Esophagus muscularis mucosa (tissue), 4 donors: ENCODE measurements around the gene TMIGD2. TPM values are rescaled to one million over a fixed set of nuclear protein-coding genes. Genes with fewer than 3 reads are reported as not detected.

ENCODE experiments used
- DNase-seq: peaks from one replicate; pipeline ENCODE4 v3.0.0-alpha.2; 2017; ENCODE audit errors: extremely low spot score
- H3K27ac ChIP-seq, 4 donors: fragments of 200-600 bp; sonication (generic); replicated peaks in 1 of 4; 1 replicate in 3 of 4; 2 replicates in 1 of 4; pipeline ENCODE4 v1.5.1; 2016 to 2019; ENCODE audit warnings: mild to moderate bottlenecking in 1 of 4
- H3K27me3 ChIP-seq, 4 donors: fragments of 200-600 bp; sonication (generic); one replicate each; pipeline versions ENCODE4 v1.5.1 to v1.6.0; 2016 to 2019
- H3K36me3 ChIP-seq, 4 donors: fragments of 200-600 bp; sonication (generic); one replicate each; pipeline ENCODE4 v1.5.1; 2016 to 2019
- H3K4me1 ChIP-seq, 4 donors: fragments of 200-600 bp; sonication (generic); one replicate each; pipeline ENCODE4 v1.5.1; 2016 to 2019
- H3K4me3 ChIP-seq, 4 donors: fragments of 200-600 bp; sonication (generic); 1 replicate in 2 of 4; 2 replicates in 2 of 4; pipeline ENCODE4 v1.5.1; 2016 to 2019; ENCODE audit warnings: mild to moderate bottlenecking in 4 of 4, moderate library complexity in 1 of 4
- H3K9me3 ChIP-seq, 4 donors: fragments of 200-600 bp; sonication (generic); 1 replicate in 3 of 4; 2 replicates in 1 of 4; pipeline ENCODE4 v1.5.1; 2016 to 2019
- CTCF ChIP-seq, 3 experiments: fragments of 200-600 bp in 2 of 3; fragments of 450-650 bp in 1 of 3; sonication (generic) in 2 of 3; IDR thresholded peaks; one replicate each; pipeline ENCODE4 v1.5.1; 2017 to 2019; ENCODE audit warnings: antibody characterized with exemption in 3 of 3, mild to moderate bottlenecking in 2 of 3, moderate library complexity in 1 of 3
- EP300 ChIP-seq: sonication (generic); formaldehyde crosslinking; IDR thresholded peaks from one replicate; pipeline ENCODE4 v1.6.1; 2017; ENCODE audit warnings: antibody characterized with exemption
- POLR2A ChIP-seq: fragments of 450-650 bp; IDR thresholded peaks from one replicate; pipeline ENCODE4 v1.6.1; 2017; ENCODE audit warnings: antibody characterized with exemption, moderate library complexity, mild to moderate bottlenecking, low read depth
- POLR2AphosphoS5 ChIP-seq, 2 donors: sonication (generic); formaldehyde crosslinking; IDR thresholded peaks; one replicate each; pipeline ENCODE4 v1.6.1; 2017; ENCODE audit warnings: antibody characterized with exemption in 2 of 2
- WGBS: methylation state at CpG from one replicate; pipeline ENCODE4 v1.1.5; 2018; 5-methylcytosine and 5-hydroxymethylcytosine counted together
- intact Hi-C: fragments of 100-400 bp; cut with DNase I; formaldehyde crosslinking; loops from one replicate; pipeline ENCODE4 v1.15.1; 2023
- total RNA-seq, 4 donors: library from RNA; depleted of rRNA; stranded (reverse); fragments of >200 nt; gene quantifications; one replicate each; pipeline versions ENCODE4 v1.1.0 to v1.2.1, GENCODE V29; 2016

Gene TMIGD2
- total RNA-seq, 4 donors from 2014 or later: not detected

- TF ChIP-seq CTCF (IDR thresholded peaks at IDR 0.05) (no peak), EP300 (no peak), POLR2AphosphoS5 (IDR thresholded peaks at IDR 0.05) (no peak), POLR2A (no peak)
- Histone ChIP-seq H3K27me3 (peaks cover 0 to 35% (median 7%) of the 10 kb centered on the region in 4 donors), H3K4me3 (no peak overlapping the region), H3K36me3 (no peaks in the 10 kb centered on the region), H3K4me1 (peaks cover 14 to 17% (median 16%) of the 10 kb centered on the region in 4 donors), H3K9me3 (peaks cover 0 to 9% (median 0%) of the 10 kb centered on the region in 4 donors), H3K27ac (no peak overlapping the region)
- intact Hi-C loops: no loop called here
- no peak for DNase-seq
- 82% methylated on average over 9 of the region's 37 CpGs for WGBS
Observed at GRCh38 chr19:4322942-4323665, 20.9 kb upstream of the TMIGD2 start.

GRCh38 chr19:4320419-4320818 lies 18.2 kb upstream of the TMIGD2 start:
- WGBS: 92% methylated on average over 2 of the region's 2 CpGs

GRCh38 chr19:4319067-4319718 lies 17.0 kb upstream of the TMIGD2 start:
- TF ChIP-seq POLR2AphosphoS5 (IDR thresholded peaks at IDR 0.05) (no peak), POLR2A (no peak), EP300 (no peak), CTCF (IDR thresholded peaks at IDR 0.05) (no peak)
- H3K9me3 ChIP-seq: peaks cover 0 to 9% (median 0%) of the 10 kb centered on the region in 4 donors
- intact Hi-C loops: no loop called here
- 97% methylated on average over 2 of the region's 2 CpGs for WGBS
- H3K36me3 ChIP-seq: no peaks in the 10 kb centered on the region
- DNase-seq: no peak
- peaks cover 0 to 30% (median 0%) of the 10 kb centered on the region in 4 donors for H3K27me3 ChIP-seq
- no peaks in the 10 kb centered on the region for H3K4me1 ChIP-seq
- H3K4me3 ChIP-seq: no peak overlapping the region
- H3K27ac ChIP-seq: no peak overlapping the region

More at GRCh38 chr19:4320419-4320818, 18.2 kb upstream of the TMIGD2 start:
- intact Hi-C loops: no loop called here
- H3K27me3 ChIP-seq: peaks cover 0 to 34% (median 0%) of the 10 kb centered on the region in 4 donors
- H3K4me1 ChIP-seq: no peaks in the 10 kb centered on the region
- H3K27ac ChIP-seq: no peak overlapping the region
- no peaks in the 10 kb centered on the region for H3K36me3 ChIP-seq
- TF ChIP-seq CTCF (IDR thresholded peaks at IDR 0.05): no peak
- TF ChIP-seq POLR2A: no peak
- TF ChIP-seq EP300: no peak
- TF ChIP-seq POLR2AphosphoS5 (IDR thresholded peaks at IDR 0.05): no peak
- no peak for DNase-seq
- no peak overlapping the region for H3K4me3 ChIP-seq
- peaks cover 0 to 9% (median 0%) of the 10 kb centered on the region in 4 donors for H3K9me3 ChIP-seq

GRCh38 chr19:4318460-4318859 lies 16.3 kb upstream of the TMIGD2 start:
- Histone ChIP-seq H3K9me3 (peaks cover 0 to 9% (median 0%) of the 10 kb centered on the region in 4 donors), H3K4me1 (peaks cover 0 to 4% (median 0%) of the 10 kb centered on the region in 4 donors), H3K4me3 (no peak overlapping the region), H3K27ac (no peak overlapping the region), H3K27me3 (peaks cover 0 to 30% (median 0%) of the 10 kb centered on the region in 4 donors), H3K36me3 (no peaks in the 10 kb centered on the region)
- TF ChIP-seq CTCF (IDR thresholded peaks at IDR 0.05): no peak
- no peak for TF ChIP-seq EP300
- TF ChIP-seq POLR2AphosphoS5 (IDR thresholded peaks at IDR 0.05): no peak
- no peak for TF ChIP-seq POLR2A
- no peak for DNase-seq
- WGBS: 99% methylated on average over 7 of the region's 7 CpGs
- intact Hi-C loops: no loop called here
